ENCODE measurements around the gene EPO.

- TF ChIP-seq POLR2AphosphoS5 (IDR thresholded peaks at IDR 0.05; ENCODE audit: borderline replicate concordance, low read depth, low read length) (no peak), EZH2 (IDR thresholded peaks at IDR 0.05) (no peak)
These were observed 38.0 kb upstream of the EPO start for GRCh38 chr7:100682228-100682741.

Data from SK-N-MC (cell line).